Transverse colon (tissue), 4 donors: Measurements from ENCODE around the gene SUOX. TPM values are rescaled to one million over a fixed set of nuclear protein-coding genes. Genes with fewer than 3 reads are reported as not detected.

Source experiments
- DNase-seq: peaks from one replicate; pipeline ENCODE4 v3.0.0-alpha.2; 2019
- H3K27ac ChIP-seq, 4 donors: fragments of 200-600 bp; sonication (generic); 2 replicates each; pipeline ENCODE4 v1.5.1; 2016 to 2018; ENCODE audit warnings: inconsistent platforms in 4 of 4
- H3K27me3 ChIP-seq: fragments of 200-600 bp; sonication (generic); 2 replicates; pipeline ENCODE4 v1.5.1; 2017; ENCODE audit warnings: inconsistent platforms
- H3K36me3 ChIP-seq, 4 donors: fragments of 200-600 bp; sonication (generic); 2 replicates each; pipeline ENCODE4 v1.5.1; 2017 to 2019; ENCODE audit warnings: inconsistent platforms in 4 of 4
- H3K4me1 ChIP-seq, 4 donors: fragments of 200-600 bp; sonication (generic); 2 replicates each; pipeline ENCODE4 v1.5.1; 2017 to 2020; ENCODE audit warnings: inconsistent platforms in 4 of 4
- H3K4me3 ChIP-seq, 4 donors: fragments of 200-600 bp; sonication (generic); 1 replicate in 1 of 4; 2 replicates in 3 of 4; pipeline versions ENCODE4 v1.5.1 to v1.6.1; 2017 to 2019; ENCODE audit warnings: inconsistent platforms in 4 of 4
- H3K9me3 ChIP-seq, 2 donors: fragments of 200-600 bp; sonication (generic); 2 replicates each; pipeline ENCODE4 v1.5.1; 2017 to 2019; ENCODE audit warnings: inconsistent platforms in 2 of 2
- EP300 ChIP-seq: sonication (generic); formaldehyde crosslinking; IDR thresholded peaks from one replicate; pipeline ENCODE4 v1.6.1; 2017; ENCODE audit warnings: antibody characterized with exemption, low read depth
- POLR2A ChIP-seq: fragments of 450-650 bp; IDR thresholded peaks from one replicate; pipeline ENCODE4 v1.6.1; 2016; ENCODE audit warnings: antibody characterized with exemption, mild to moderate bottlenecking, moderate library complexity
- POLR2AphosphoS5 ChIP-seq, 3 donors: sonication (generic); formaldehyde crosslinking; IDR thresholded peaks; one replicate each; pipeline ENCODE4 v1.6.1; 2016; ENCODE audit warnings: antibody characterized with exemption in 3 of 3
- WGBS, 2 donors: methylation state at CpG; one replicate each; pipeline ENCODE4 v1.1.5; 2018; ENCODE audit warnings: low coverage in 1 of 2; 5-methylcytosine and 5-hydroxymethylcytosine counted together
- in situ Hi-C, 4 donors: fragments of 200-750 bp; cut with MboI; loops; one replicate each; pipeline versions ENCODE4 v1.15.0 to v1.15.1; 2017; ENCODE audit warnings: low sequenced_read_pairs in 3 of 4, low pct_ligation_motif_present in 1 of 4, low pct_unique_long_range_greater_than_20kb in 1 of 4
- intact Hi-C: fragments of 100-400 bp; cut with DNase I; formaldehyde crosslinking; loops from one replicate; pipeline ENCODE4 v1.15.1; 2023; ENCODE audit warnings: low total_unique reads
- total RNA-seq, 4 donors: library from RNA; depleted of rRNA; stranded (reverse); fragments of >200 nt; gene quantifications; one replicate each; pipeline ENCODE4 v1.1.0, GENCODE V29; 2016
- TF ChIP-seq, protein P1 (sequence below), 5 experiments: fragments of 200-600 bp in 3 of 5; fragments of 450-650 bp in 2 of 5; sonication (generic) in 3 of 5; IDR thresholded peaks; 1 replicate in 2 of 5; 2 replicates in 3 of 5; pipeline ENCODE4 v1.5.1; 2016 to 2017; ENCODE audit warnings: antibody characterized with exemption in 5 of 5, inconsistent platforms in 3 of 5, mild to moderate bottlenecking in 2 of 5, moderate library complexity in 1 of 5

The SUOX gene
- 10 to 100 TPM; 30.1 to 45.3 (median 33.9) TPM for total RNA-seq

DNA sequence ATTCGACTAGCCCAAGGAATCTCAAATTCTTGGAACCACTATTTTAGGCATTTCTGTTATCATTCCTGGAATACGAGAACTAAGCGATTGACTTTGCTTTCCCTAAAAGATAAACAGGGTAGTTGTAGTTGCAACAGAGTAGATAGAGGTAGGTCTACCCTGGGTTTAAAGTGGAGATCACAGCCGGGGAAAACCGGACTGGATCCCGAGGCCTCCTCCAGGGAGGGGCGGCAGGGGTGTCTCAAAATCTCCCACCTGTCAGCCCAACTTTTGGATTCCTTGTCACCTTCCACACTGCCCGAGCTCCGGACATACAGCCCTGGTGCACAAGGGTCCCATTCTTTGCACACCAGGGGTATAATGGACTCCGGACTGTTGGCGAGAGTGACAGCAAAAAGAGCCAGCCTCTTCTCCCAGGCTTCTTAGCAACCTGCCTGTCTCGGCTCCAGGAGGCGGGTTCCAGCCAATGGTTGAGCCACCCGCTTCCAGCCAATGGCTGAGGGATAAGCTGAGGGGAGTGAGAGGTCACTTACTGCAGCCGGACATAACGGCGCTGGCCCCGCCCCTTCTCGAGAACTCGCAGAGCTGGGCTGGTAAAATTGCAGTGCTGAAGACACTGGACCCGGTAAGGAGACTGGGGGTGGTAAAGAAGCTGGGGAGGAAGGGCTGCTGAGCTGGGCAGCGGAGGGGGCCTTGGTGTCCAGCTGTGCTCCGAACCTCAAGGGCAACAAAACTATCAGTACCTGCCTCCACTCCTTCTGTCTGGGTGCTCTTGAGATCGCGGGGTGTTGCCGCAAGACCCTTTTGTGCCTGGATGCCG, at the start of gene SUOX:
Gene SUOX, plus strand, starts transcription at position 562 of the 820 bp plus-strand sequence. CDS start 4,946 bp downstream, outside the sequence.
- in situ Hi-C loops, result loop anchor here in 1 of 4 donors (10.0 kb wide), 1 partner anchor 48 kb away; the partner anchor contains the start of gene RPS26
- WGBS, 2 donors, result 0 to 3% methylated on average over 4 to 27 of the region's 27 CpGs
- H3K27ac ChIP-seq, result peak within 1 kb of the TSS; percentile 87 to 92 (median 90)
- peaks cover 0 to 40% (median 26%) of the 10 kb centered on the region in 4 donors for H3K4me1 ChIP-seq
- peak; percentile 97 for DNase-seq
- H3K27me3 ChIP-seq, result no peaks in the 10 kb centered on the region
- no peak for TF ChIP-seq EP300
- TF ChIP-seq, protein P1, sequence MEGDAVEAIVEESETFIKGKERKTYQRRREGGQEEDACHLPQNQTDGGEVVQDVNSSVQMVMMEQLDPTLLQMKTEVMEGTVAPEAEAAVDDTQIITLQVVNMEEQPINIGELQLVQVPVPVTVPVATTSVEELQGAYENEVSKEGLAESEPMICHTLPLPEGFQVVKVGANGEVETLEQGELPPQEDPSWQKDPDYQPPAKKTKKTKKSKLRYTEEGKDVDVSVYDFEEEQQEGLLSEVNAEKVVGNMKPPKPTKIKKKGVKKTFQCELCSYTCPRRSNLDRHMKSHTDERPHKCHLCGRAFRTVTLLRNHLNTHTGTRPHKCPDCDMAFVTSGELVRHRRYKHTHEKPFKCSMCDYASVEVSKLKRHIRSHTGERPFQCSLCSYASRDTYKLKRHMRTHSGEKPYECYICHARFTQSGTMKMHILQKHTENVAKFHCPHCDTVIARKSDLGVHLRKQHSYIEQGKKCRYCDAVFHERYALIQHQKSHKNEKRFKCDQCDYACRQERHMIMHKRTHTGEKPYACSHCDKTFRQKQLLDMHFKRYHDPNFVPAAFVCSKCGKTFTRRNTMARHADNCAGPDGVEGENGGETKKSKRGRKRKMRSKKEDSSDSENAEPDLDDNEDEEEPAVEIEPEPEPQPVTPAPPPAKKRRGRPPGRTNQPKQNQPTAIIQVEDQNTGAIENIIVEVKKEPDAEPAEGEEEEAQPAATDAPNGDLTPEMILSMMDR (IDR thresholded peaks at IDR 0.05), result no peak
- peak; percentile 76 to 90 (median 83) for TF ChIP-seq POLR2AphosphoS5 (IDR thresholded peaks at IDR 0.05)
- TF ChIP-seq POLR2A, result peak; percentile 83
- intact Hi-C loops, result no loop called here
- H3K4me3 ChIP-seq, result peak within 1 kb of the TSS; percentile 54 to 67 (median 56)
- H3K36me3 ChIP-seq, result peaks cover 0 to 25% (median 9%) of the 10 kb centered on the region in 4 donors
- H3K9me3 ChIP-seq, result no peaks in the 10 kb centered on the region

DNA sequence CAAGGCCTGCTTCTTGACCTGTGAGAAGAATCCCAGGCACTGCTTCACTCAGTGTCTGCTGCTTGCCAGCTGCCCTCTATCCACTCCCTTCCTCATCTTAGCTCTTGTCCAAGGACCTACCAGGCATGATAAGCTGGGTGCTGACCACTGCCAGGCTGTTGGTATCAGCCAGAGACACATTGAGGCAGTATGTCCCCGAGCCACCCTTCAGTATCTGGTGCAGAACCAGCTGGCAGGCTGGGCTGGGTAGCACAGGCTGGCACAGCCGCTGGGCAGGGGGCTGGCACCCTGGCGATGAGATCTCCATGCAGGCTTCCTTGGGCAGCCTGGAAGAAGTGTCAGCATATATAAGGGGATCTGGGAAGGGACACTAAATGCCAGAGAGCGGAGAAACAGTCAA, 41.7 kb upstream of the SUOX start:
- Histone ChIP-seq H3K27me3 (no peaks in the 10 kb centered on the region), H3K36me3 (peaks cover 0 to 24% (median 3%) of the 10 kb centered on the region in 4 donors), H3K4me1 (no peaks in the 10 kb centered on the region), H3K4me3 (no peak overlapping the region), H3K9me3 (no peaks in the 10 kb centered on the region), H3K27ac (no peak overlapping the region)
- 95% methylated on average over 4 of the region's 4 CpGs; no CpG with 5 or more reads in 1 of the 2 donors for WGBS, 2 donors
- TF ChIP-seq POLR2A (no peak), EP300 (no peak), POLR2AphosphoS5 (IDR thresholded peaks at IDR 0.05) (no peak)
- TF ChIP-seq, protein P1 (IDR thresholded peaks at IDR 0.05), result no peak
- in situ Hi-C loops (no loop called here), intact Hi-C loops (no loop called here)
- no peak for DNase-seq

GRCh38 chr12:55955800-55956508, 41.1 kb upstream of the SUOX start:
- intact Hi-C loops, result no loop called here
- Histone ChIP-seq H3K9me3 (no peaks in the 10 kb centered on the region), H3K4me1 (no peaks in the 10 kb centered on the region), H3K27me3 (no peaks in the 10 kb centered on the region), H3K36me3 (peaks cover 0 to 19% (median 3%) of the 10 kb centered on the region in 4 donors), H3K4me3 (no peak overlapping the region), H3K27ac (no peak overlapping the region)
- 91% methylated on average over 6 of the region's 6 CpGs; no CpG with 5 or more reads in 1 of the 2 donors for whole genome bisulfite sequencing, 2 donors
- no peak for TF ChIP-seq POLR2A
- TF ChIP-seq, protein P1 (IDR thresholded peaks at IDR 0.05), result peak in 3 of 5 experiments; percentile 7 to 24 (median 23)
- no peak for TF ChIP-seq EP300
- TF ChIP-seq POLR2AphosphoS5 (IDR thresholded peaks at IDR 0.05), result no peak
- in situ Hi-C loops, result no loop called here
- peak; percentile 27 for DNase-seq
